Measurements from ENCODE around the gene SLC40A1.

GRCh38 chr2:189613650-189614420, 33.2 kb upstream of the SLC40A1 start:
- TF ChIP-seq CTCF (IDR thresholded peaks at IDR 0.05; ENCODE audit: low read depth, low read length, poor library complexity, severe bottlenecking) (no peak), EZH2phosphoT487 (IDR thresholded peaks at IDR 0.05; ENCODE audit: borderline replicate concordance, low read length) (no peak)

All from DOHH2 (cell line).